ENCODE data around the gene OR6N1. TPM values are rescaled to one million over a fixed set of nuclear protein-coding genes. Genes with fewer than 3 reads are reported as not detected.

The OR6N1 gene, protein sequence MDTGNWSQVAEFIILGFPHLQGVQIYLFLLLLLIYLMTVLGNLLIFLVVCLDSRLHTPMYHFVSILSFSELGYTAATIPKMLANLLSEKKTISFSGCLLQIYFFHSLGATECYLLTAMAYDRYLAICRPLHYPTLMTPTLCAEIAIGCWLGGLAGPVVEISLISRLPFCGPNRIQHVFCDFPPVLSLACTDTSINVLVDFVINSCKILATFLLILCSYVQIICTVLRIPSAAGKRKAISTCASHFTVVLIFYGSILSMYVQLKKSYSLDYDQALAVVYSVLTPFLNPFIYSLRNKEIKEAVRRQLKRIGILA
- total RNA-seq, result not detected in 2 replicates

DNA sequence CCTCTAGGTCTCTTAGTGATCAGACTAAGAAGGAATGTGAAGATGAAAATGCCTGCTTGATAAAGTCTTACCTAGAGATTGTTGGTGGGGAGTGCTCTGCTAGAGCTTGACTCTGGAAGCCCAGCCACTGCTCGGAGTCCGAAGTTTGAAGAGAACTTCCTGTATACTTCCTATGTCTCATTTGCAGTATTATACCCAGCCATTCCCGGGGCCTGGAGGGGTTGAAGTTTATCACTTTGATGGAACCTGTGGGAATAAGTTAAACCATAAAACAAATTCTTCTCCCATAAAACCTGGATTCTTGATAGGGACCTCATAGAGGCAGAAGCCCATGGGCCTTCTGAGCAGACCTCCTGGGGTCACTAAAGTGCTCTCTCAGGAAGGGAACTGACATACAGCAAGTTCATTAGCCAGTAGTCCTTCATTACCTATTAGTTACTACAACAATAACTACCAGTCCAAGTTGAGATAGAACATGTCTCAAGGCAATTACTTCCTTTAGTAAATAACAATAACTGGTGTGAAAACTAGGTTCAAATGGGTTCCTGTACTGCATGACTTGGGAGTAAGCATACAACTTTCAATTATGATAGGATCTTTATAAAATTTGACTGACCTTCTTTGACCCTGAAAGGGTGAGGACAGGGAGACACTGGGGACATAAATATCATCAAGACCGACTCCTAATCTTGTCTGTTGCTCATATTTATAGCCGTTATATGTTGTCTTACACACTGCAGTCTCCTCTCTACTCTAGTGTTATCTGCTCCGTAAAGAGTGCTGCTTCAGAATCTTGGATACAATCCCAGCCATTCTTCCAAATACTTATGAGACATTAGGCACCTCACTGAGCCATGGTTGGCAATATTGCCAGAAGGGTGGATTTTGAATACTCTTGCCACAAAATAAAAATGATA, at the start of gene OR6N1:
TSS of gene OR6N1 (minus strand) at position 246 of the 917 bp plus-strand sequence. CDS start 5,513 bp downstream, outside the sequence.
- no peak within 1 kb of the TSS for H3K4me3 ChIP-seq (ENCODE audit: low read depth, low read length)
- no peaks in the 10 kb centered on the region for H3K36me3 ChIP-seq (ENCODE audit: control insufficient read depth, insufficient read depth, low read length)
- H3K27me3 ChIP-seq (ENCODE audit: control insufficient read depth, insufficient read depth, low read length), result no peaks in the 10 kb centered on the region
- TF ChIP-seq, protein P1, sequence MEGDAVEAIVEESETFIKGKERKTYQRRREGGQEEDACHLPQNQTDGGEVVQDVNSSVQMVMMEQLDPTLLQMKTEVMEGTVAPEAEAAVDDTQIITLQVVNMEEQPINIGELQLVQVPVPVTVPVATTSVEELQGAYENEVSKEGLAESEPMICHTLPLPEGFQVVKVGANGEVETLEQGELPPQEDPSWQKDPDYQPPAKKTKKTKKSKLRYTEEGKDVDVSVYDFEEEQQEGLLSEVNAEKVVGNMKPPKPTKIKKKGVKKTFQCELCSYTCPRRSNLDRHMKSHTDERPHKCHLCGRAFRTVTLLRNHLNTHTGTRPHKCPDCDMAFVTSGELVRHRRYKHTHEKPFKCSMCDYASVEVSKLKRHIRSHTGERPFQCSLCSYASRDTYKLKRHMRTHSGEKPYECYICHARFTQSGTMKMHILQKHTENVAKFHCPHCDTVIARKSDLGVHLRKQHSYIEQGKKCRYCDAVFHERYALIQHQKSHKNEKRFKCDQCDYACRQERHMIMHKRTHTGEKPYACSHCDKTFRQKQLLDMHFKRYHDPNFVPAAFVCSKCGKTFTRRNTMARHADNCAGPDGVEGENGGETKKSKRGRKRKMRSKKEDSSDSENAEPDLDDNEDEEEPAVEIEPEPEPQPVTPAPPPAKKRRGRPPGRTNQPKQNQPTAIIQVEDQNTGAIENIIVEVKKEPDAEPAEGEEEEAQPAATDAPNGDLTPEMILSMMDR (IDR thresholded peaks at IDR 0.05; ENCODE audit: insufficient read depth, low read length, poor library complexity, severe bottlenecking), result no peak
- DNase-seq (ENCODE audit: low read depth), result no peak

DNA sequence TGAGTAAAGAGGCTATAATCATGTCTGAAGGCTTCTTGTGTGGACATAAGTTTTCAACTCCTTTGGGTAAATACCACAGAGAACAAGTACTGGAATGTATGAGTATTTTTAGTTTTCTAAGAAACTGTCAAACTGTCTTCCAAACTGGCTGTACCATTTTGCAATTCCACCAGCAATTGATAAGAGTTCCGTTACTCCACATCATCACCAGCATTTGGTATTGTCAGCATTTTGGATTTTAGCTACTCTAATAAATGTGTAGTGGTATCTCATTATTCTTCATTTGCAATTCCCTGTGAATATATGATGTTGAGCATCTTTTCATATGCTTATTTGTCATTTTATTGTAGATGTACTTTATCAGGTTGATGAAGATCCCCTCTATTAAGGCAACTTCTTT, 49.7 kb upstream of the OR6N1 start:
- TF ChIP-seq, protein P1 (IDR thresholded peaks at IDR 0.05; ENCODE audit: insufficient read depth, low read length, poor library complexity, severe bottlenecking), result no peak
- DNase-seq (ENCODE audit: low read depth), result no peak
- H3K4me3 ChIP-seq (ENCODE audit: low read depth, low read length), result no peak overlapping the region
- no peaks in the 10 kb centered on the region for H3K27me3 ChIP-seq (ENCODE audit: control insufficient read depth, insufficient read depth, low read length)
- no peaks in the 10 kb centered on the region for H3K36me3 ChIP-seq (ENCODE audit: control insufficient read depth, insufficient read depth, low read length)

DNA sequence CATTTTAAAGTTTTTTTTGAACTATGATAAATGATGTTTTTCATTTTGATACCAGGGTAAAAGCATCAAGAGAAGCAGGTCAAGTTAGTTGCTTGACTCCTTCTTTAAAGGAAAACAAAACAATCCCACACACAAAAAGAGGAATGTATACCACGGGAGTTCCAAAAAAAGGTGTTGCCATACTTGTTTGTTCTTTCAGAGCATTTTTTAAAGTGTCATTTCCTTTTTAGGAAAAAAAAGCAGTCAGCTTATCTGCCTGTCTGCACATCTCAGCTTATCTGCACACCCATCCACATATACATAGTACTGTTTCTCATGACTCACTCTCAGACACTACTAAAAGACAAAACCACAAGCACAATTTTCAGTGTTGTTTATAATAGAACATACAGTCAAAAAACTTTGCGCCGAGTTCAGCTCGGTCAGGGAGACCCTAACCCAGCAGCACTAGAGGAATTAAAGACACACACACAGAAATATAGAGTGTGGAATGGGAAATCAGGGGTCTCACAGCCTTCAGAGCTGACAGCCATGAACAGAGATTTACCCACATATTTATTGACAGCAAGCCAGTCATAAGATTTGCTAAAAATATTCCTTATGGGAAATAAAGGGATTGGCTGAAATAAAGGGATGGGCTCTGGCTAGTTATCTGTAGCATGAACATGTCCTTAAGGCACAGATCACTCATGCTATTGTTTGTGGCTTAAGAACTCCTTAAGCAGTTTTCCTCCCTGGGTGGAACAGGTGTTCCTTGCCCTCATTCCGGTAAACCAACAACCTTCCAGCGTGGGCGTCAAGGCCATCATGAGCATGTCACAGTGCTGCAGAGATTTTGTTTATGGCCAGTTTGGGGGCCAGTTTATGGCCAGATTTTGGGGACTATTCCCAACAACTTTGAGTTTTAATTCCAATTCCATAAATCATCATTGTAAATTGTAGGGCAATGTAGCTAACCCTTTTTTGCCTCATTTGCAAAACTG, 47.8 kb upstream of the OR6N1 start:
- Histone ChIP-seq H3K36me3 (ENCODE audit: control insufficient read depth, insufficient read depth, low read length) (no peaks in the 10 kb centered on the region), H3K27me3 (ENCODE audit: control insufficient read depth, insufficient read depth, low read length) (no peaks in the 10 kb centered on the region), H3K4me3 (ENCODE audit: low read depth, low read length) (no peak overlapping the region)
- TF ChIP-seq, protein P1 (IDR thresholded peaks at IDR 0.05; ENCODE audit: insufficient read depth, low read length, poor library complexity, severe bottlenecking), result no peak
- no peak for DNase-seq (ENCODE audit: low read depth)

DNA sequence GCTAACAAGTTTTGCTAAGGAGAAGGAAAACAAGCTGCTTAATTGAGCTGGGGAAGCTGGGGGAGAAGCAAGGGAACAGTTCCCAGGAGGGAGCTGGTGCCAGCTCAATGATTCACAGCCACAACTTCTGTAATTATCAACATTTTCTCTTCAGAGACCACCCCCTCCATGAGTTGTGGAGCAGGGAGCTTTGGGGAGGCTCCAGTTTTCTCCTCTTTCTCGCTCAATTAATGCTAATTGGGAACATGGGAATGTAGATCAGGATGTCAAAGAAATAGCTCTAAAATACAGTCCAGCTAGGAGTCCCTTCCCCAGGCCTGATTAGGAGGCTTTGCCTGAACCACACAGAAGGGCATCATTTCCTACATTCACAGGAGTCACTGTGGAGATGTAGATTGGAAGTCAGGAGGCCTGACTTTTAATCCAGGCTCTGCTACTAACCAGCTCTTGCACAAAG, 47.0 kb upstream of the OR6N1 start:
- TF ChIP-seq, protein P1 (IDR thresholded peaks at IDR 0.05; ENCODE audit: insufficient read depth, low read length, poor library complexity, severe bottlenecking), result no peak
- H3K36me3 ChIP-seq (ENCODE audit: control insufficient read depth, insufficient read depth, low read length), result no peaks in the 10 kb centered on the region

DNA sequence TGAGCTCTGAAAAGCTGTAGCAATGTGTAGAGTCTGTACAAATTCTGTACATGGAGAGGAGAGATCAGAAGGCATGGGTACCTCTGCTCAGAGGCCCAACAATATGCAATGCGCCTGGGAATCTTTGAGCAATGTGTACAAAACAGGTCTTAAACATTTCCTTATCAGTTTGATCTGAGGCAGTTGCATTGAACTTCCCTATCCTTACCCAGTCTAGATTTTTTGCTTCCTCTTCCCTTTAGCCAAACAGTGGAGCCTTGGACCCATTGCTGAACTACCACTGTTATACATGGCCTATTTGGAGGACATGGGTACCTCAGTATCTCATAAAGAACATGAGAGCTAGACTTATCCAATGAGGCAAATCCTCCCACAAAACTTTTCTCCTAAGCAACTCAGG, 46.6 kb upstream of the OR6N1 start:
- H3K36me3 ChIP-seq (ENCODE audit: control insufficient read depth, insufficient read depth, low read length), result no peaks in the 10 kb centered on the region
- TF ChIP-seq, protein P1 (IDR thresholded peaks at IDR 0.05; ENCODE audit: insufficient read depth, low read length, poor library complexity, severe bottlenecking), result no peak
- no peak overlapping the region for H3K4me3 ChIP-seq (ENCODE audit: low read depth, low read length)
- DNase-seq (ENCODE audit: low read depth), result no peak
- H3K27me3 ChIP-seq (ENCODE audit: control insufficient read depth, insufficient read depth, low read length), result no peaks in the 10 kb centered on the region

More for the DNA sequence above, 47.0 kb upstream of the OR6N1 start:
- DNase-seq (ENCODE audit: low read depth), result no peak
- Histone ChIP-seq H3K27me3 (ENCODE audit: control insufficient read depth, insufficient read depth, low read length) (no peaks in the 10 kb centered on the region), H3K4me3 (ENCODE audit: low read depth, low read length) (no peak overlapping the region)
